ENCODE data around the gene ZNF324B. TPM values are rescaled to one million over a fixed set of nuclear protein-coding genes. Genes with fewer than 3 reads are reported as not detected.

Gene ZNF324B
- total and polyA plus RNA-seq, 10 of the 15 experiments (the other 5 are each of a cell fraction or from before 2014, with no cell fraction given), result 0.11 to 12.8 (median 4.0) TPM

DNA sequence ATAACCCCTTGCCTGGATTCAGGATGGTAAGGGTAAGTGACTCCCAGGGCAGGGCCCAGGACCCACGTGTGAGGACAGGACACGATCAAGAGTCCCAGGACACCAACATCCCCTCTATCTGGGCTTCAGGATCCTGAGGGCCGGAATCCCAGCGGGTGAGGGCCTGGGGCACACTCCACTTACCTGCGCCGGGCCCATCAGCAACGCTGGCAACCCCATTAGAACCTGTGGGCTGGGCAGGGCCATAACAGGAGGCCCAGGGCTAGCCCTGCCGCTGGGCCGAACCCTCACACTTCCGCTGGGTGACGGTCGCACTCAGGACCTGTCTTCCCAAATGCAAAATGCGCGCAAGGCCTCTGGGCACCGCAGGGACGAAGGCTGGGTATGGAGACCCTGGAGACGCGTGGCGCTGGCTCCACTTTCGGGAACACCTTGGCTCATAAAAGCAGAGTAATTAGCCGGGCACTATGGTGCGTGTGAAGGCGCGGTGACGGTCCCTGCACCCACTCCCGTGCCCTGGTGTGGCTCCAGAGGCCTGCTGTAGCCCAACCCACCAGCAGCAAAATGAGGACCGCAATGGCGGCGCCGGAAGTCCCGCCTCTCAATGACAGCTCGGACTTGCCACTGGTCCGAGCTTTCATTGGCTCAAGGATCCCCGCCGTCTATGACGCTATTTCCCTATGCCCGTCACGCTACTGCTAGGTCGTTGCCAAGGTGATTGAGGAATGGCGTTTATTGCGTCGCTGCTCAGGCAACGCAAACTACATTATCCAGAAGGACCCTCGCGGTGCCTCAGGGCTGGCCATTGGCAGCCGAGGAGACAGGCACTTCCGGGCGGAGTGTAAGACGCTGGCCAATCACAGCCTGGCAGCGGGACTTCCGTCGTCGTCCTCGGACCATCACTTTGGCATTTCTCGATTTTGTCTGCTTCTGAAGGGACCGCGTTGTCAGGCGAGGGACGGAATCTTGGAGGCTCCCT lies 11.6 kb upstream of the ZNF324B start, which contains the start of gene ZNF132 (continued):
- TF ChIP-seq MTA3 (IDR thresholded peaks at IDR 0.05; ENCODE audit: borderline replicate concordance, low read length) (no peak), CEBPB (IDR thresholded peaks at IDR 0.05; ENCODE audit: borderline replicate concordance in 1 of 2, low read depth in 2 of 2, low read length in 2 of 2) (no peak), BCLAF1 (IDR thresholded peaks at IDR 0.05) (no peak), IKZF1 (conservative IDR thresholded peaks at IDR 0.05) (peak; percentile 64), TCF12 (IDR thresholded peaks at IDR 0.05; ENCODE audit: low read depth, low read length) (no peak), USF1 (IDR thresholded peaks at IDR 0.05; ENCODE audit: borderline replicate concordance, extremely low read length, insufficient read depth, low read depth, low read length) (no peak), BCL11A (IDR thresholded peaks at IDR 0.05; ENCODE audit: low read depth, low read length) (no peak), CBX3 (IDR thresholded peaks at IDR 0.05; ENCODE audit: borderline replicate concordance, low read depth) (no peak), TBL1XR1 (IDR thresholded peaks at IDR 0.05; ENCODE audit: low read depth, low read length) (no peak), ELK1 (IDR thresholded peaks at IDR 0.05; ENCODE audit: low read depth, low read length) (peak; percentile 63), NR2C1 (IDR thresholded peaks at IDR 0.05) (no peak; the same call in 1 of the 2 replicates), MAX (IDR thresholded peaks at IDR 0.05; ENCODE audit: low read depth, low read length) (no peak; the same call in 1 of the 2 replicates), BACH1 (IDR thresholded peaks at IDR 0.05; ENCODE audit: borderline replicate concordance) (no peak)
